GM20000 (cell line): ENCODE results near the gene KAT2B.

Experiments used
- DNase-seq: peaks from one replicate; pipeline ENCODE4 v3.0.0; 2012; ENCODE audit warnings: low spot score
- TF ChIP-seq, protein P1 (sequence below): IDR thresholded peaks from 2 replicates; pipeline ENCODE4 v1.5.1; 2012; ENCODE audit warnings: mild to moderate bottlenecking, control low read depth; ENCODE audit errors: extremely low read depth, missing control alignments

KAT2B gene

DNA sequence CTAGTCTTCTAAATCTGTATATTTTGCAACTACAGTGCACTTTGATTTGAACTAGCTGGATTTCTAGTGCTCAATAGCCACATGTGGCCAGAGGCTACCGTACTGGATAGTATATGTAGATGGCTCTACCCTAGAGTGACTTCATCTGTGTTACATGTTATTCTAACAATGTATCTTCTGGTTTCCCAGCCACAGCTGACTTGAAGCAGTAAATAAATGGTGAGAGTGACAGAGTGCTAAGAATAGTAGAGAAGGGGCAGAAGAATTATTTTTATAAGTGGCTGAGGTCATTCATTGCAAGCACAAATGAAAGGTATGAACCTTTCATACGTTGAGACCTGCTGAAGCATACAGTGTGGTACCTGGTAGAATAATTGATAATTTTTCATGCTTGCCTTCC is 30.9 kb downstream of the KAT2B start:
- no peak for DNase-seq
- TF ChIP-seq, protein P1, sequence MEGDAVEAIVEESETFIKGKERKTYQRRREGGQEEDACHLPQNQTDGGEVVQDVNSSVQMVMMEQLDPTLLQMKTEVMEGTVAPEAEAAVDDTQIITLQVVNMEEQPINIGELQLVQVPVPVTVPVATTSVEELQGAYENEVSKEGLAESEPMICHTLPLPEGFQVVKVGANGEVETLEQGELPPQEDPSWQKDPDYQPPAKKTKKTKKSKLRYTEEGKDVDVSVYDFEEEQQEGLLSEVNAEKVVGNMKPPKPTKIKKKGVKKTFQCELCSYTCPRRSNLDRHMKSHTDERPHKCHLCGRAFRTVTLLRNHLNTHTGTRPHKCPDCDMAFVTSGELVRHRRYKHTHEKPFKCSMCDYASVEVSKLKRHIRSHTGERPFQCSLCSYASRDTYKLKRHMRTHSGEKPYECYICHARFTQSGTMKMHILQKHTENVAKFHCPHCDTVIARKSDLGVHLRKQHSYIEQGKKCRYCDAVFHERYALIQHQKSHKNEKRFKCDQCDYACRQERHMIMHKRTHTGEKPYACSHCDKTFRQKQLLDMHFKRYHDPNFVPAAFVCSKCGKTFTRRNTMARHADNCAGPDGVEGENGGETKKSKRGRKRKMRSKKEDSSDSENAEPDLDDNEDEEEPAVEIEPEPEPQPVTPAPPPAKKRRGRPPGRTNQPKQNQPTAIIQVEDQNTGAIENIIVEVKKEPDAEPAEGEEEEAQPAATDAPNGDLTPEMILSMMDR = no peak

DNA sequence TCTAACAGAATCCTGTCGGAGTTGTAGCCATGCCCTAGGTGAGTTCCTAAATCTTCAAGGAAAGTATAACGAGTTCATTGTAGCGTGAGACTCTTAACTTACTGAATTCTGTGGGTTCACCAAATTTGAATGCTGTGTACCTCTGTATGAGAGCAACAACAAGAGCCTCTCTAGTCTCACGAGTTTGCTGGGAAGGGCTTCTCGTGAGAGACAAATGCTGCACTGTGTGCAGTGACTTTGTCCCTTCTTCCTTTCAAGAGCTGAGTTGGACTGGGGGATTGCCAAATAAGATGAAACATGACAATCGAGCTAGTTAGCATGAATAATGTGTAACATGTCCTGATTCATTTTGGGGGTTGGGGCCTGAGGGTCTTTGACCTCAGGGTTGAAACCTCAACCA is 32.2 kb downstream of the KAT2B start:
- TF ChIP-seq, protein P1 = no peak
- no peak for DNase-seq

DNA sequence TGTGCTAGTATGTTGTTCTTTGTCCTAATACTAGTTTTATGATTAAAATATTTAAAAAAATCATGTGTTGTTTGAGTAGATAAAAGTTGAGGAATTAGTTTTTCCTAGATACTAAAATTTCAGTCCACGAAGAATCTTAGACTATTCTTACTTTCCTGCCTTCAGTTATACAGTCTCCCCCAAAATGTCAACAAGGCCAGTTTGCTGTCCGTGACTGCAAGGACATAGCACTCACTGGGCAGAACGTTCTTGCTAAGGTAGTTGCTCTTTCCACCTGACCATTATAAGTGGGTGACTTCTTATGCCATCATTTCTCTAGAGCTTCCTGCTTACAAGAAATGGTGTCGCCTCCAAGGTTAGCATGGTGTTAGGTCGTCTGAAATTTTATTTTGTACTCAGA is 32.8 kb downstream of the KAT2B start:
- TF ChIP-seq, protein P1 = no peak

DNA sequence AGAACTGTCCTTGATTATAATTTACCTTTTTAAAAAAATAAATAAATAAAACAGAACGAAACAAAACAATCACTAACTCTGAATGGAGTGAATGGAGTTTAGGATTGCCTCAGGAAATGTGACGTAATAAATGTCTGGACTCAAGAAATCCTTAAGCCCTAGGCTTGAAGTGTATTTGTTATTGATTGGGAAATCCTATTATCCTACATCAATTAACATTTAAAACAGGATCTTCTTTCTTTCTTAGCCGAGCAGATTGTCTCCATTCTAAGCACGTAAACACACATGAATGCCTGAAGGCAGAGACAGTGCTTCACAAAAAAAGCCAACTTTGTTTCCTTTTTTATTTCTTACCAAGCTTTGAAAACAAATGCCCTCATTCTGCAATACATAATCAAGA is 33.4 kb downstream of the KAT2B start:
- TF ChIP-seq, protein P1 = no peak
- DNase-seq = no peak

More for the DNA sequence above, 32.8 kb downstream of the KAT2B start:
- no peak for DNase-seq

DNA sequence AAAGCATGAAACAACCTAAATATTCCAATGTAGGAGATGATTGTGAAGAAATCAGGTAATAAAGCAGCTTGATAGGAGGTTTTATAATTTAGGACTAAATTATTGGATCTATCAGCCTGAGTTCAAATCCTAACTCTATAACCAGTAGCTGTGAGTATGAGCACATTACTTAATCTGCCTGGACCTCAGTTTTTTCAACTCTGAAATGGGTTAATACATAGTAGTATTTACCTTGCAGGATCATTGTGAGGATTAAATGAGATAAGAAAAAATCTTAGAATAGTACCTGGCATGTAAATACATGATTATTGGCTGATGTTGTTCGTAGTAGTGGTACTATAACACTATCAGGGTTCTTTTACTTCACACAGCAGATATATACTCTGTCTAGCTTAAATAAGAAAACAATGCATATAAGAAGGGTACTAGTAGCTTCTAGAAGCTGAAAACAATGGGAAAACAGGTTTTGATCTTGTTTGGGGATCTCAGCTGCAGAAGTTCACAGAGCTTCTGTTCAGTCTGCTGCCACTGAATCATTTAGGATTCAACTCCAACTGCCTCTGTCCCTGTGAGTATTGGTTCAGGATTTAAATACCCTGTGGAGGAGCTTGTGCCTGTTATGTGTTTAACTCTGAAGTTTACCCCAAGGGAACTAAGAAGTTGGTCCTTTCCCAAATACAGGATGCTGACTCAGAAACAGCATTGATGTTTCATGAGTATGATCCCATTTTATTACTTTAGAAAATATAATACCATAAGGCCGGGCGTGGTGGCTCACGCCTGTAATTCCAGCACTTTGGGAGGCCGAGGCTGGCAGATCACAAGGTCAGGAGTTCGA is 34.2 kb downstream of the KAT2B start:
- TF ChIP-seq, protein P1 = no peak
- no peak for DNase-seq

DNA sequence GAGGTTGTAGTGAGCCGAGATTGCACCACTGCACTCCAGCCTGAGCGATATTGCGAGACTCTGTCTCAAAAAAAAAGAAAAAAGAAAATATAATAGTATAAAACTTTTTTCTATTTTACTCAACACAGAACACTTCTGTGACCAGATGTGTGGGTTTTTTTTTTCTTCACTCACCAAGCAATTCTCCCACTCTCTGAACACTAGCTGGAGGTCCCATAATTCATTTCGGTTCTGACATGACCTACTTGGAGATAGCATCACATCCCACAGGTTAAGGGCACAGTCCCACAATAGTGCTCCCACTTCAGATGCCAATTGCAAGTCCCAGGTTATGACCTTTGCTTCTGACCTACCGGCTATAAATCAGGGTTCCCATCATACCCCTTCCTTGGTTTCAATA is 35.0 kb downstream of the KAT2B start:
- no peak for DNase-seq
- TF ChIP-seq, protein P1 = no peak

DNA sequence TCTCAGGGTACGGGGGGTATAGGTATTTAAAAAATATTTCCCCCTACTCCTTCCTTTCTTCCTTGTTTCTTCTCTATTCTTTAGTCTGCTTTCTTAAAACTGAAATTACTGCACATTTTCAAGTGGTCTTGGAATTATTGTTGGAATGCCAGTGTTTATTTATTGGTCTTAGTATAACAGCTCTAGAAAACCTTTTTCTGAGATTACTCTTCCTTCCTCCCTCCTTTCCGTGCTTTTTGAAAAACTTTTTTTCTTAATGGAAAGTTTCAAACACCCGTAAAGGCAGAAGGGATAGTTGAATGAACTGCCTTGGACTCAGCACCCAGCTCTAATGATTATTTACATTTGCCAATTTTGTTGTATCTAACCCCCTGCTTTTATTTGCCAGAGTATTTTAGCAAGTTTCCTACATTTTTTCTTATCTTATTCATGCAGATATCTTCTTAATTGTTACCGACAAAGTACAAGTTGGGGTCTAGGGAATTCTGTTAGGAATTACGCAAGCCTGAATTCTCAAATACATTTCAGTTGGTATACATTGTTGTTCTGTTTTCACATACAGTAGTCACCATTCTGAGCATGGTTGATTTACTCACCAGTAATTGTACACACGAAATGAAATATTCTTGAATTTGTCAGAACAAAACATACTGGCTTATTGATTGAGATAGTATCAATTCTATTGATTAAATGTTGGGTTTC is 36.2 kb downstream of the KAT2B start:
- TF ChIP-seq, protein P1 = no peak
- no peak for DNase-seq
